ENCODE results near the gene LRP3. TPM values are rescaled to one million over a fixed set of nuclear protein-coding genes. Genes with fewer than 3 reads are reported as not detected.

Gene LRP3
- total RNA-seq, 6 donors from 2014 or later, result 8.2 to 29.7 (median 19.0) TPM

DNA sequence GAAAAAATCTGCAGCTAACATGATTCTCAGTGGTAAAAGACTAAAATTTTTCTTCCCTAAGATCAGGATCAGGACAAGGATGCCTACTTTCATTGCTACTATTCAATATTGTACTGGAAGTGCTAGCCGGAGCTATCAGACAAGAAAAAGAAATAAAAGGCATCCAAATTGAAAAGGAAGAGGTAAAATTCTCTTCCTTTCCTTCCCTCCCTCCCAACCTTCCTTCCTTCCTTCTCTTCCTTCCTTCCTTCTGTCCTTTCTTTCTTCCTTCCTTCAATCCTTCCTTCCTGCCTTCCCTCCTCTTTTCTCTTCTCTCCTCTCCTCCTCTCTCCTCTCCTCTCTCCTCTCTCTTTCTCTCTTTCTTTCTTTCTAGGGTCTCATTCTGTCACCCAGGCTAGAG, 26.7 kb upstream of the LRP3 start:
- H3K4me3 ChIP-seq, result no peak overlapping the region
- no peaks in the 10 kb centered on the region for H3K27me3 ChIP-seq
- no peak overlapping the region for H3K27ac ChIP-seq
- H3K36me3 ChIP-seq, result no peaks in the 10 kb centered on the region
- no peaks in the 10 kb centered on the region for H3K9me3 ChIP-seq
- TF ChIP-seq EP300 (IDR thresholded peaks at IDR 0.05), result no peak
- no peak for TF ChIP-seq POLR2A (IDR thresholded peaks at IDR 0.05)
- TF ChIP-seq CTCF (IDR thresholded peaks at IDR 0.05), result no peak
- 100% methylated on average over 1 of the region's 1 CpG for WGBS, 2 donors
- no peak for ATAC-seq (ENCODE audit: low FRiP score in 2 of 2)
- no peaks in the 10 kb centered on the region for H3K4me1 ChIP-seq
- DNase-seq, result no peak

- WGBS, 2 donors, result 84 to 94% methylated on average over 1 of the region's 1 CpG
- TF ChIP-seq EP300 (IDR thresholded peaks at IDR 0.05) (no peak), CTCF (IDR thresholded peaks at IDR 0.05) (no peak)
- H3K4me1 ChIP-seq, result peaks cover 0 to 4% (median 0%) of the 10 kb centered on the region in 4 donors
- H3K4me3 ChIP-seq, result no peak overlapping the region
- H3K36me3 ChIP-seq, result no peaks in the 10 kb centered on the region
- H3K27me3 ChIP-seq, result no peaks in the 10 kb centered on the region
- no peak for ATAC-seq (ENCODE audit: low FRiP score in 2 of 2)
- DNase-seq, result no peak
- H3K27ac ChIP-seq, result no peak overlapping the region
- H3K9me3 ChIP-seq, result no peaks in the 10 kb centered on the region
These were observed 25.6 kb upstream of the LRP3 start for GRCh38 chr19:33168528-33168927.

- H3K9me3 ChIP-seq, result no peaks in the 10 kb centered on the region
- H3K27ac ChIP-seq, result no peak overlapping the region
- peaks cover 6 to 15% (median 8%) of the 10 kb centered on the region in 4 donors for H3K4me1 ChIP-seq
- WGBS, 2 donors, result 100% methylated on average over 1 of the region's 1 CpG
- no peak for TF ChIP-seq POLR2AphosphoS5 (IDR thresholded peaks at IDR 0.05)
- H3K27me3 ChIP-seq, result no peaks in the 10 kb centered on the region
- DNase-seq (no peak), ATAC-seq (ENCODE audit: low FRiP score in 2 of 2) (no peak)
- H3K4me3 ChIP-seq, result no peak overlapping the region
- no peaks in the 10 kb centered on the region for H3K36me3 ChIP-seq
These were observed 22.8 kb upstream of the LRP3 start for GRCh38 chr19:33171222-33171795.

DNA sequence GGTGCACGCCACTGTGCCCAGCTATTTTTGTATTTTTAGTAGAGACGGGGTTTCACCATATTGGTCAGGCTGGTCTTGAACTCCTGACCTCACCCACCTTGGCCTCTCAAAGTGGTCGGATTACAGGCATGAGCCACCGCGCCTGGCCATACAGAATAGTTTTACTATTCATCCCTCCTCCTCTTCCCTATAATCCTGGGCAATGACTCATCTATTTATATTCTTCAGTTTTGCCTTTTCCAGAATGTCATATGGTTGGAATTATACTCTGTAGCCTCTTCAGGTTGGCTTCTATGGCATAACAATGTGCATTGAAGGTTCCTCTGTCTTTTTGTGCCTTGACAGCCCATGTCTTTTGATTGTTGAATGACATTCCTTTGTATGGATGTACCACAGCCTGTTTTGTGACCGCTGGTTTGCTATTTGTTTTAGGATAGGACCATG, 22.2 kb upstream of the LRP3 start:
- DNase-seq (no peak), ATAC-seq (ENCODE audit: low FRiP score in 2 of 2) (no peak)
- Histone ChIP-seq H3K4me3 (no peak overlapping the region), H3K27ac (no peak overlapping the region), H3K9me3 (no peaks in the 10 kb centered on the region), H3K27me3 (no peaks in the 10 kb centered on the region), H3K4me1 (peaks cover 6 to 16% (median 8%) of the 10 kb centered on the region in 4 donors), H3K36me3 (no peaks in the 10 kb centered on the region)
- 93 to 97% methylated on average over 6 of the region's 6 CpGs for WGBS, 2 donors
- TF ChIP-seq CTCF (IDR thresholded peaks at IDR 0.05) (no peak), EP300 (IDR thresholded peaks at IDR 0.05) (no peak), POLR2AphosphoS5 (IDR thresholded peaks at IDR 0.05) (no peak), POLR2A (IDR thresholded peaks at IDR 0.05) (no peak)

DNA sequence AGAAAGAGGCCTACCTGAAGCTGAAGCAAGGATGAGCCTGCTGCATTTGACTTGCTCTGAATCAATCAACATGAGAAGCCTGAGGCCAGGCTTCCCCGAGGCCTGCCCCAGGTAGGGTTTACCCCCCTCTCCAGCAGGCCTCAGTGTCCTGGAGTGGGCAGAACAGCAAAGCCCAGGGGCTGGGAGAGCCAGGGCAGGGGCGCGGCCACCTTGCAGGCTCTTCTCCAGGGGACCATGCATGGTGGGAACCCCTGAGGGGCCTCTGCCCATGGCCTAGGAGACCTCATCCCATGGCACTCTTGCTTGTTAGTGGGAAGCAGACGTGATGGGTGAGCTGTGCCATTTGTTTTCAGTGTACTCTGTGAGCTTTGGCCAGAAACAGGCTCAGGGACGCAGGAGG, 19.9 kb upstream of the LRP3 start:
- Histone ChIP-seq H3K9me3 (no peaks in the 10 kb centered on the region), H3K27me3 (no peaks in the 10 kb centered on the region), H3K4me3 (no peak overlapping the region), H3K36me3 (no peaks in the 10 kb centered on the region), H3K4me1 (peaks cover 16 to 28% (median 18%) of the 10 kb centered on the region in 4 donors), H3K27ac (no peak overlapping the region)
- ATAC-seq (ENCODE audit: low FRiP score in 2 of 2), result no peak
- 84 to 94% methylated on average over 3 to 5 of the region's 5 CpGs for WGBS, 2 donors
- TF ChIP-seq EP300 (IDR thresholded peaks at IDR 0.05), result no peak
- TF ChIP-seq CTCF (IDR thresholded peaks at IDR 0.05), result no peak
- no peak for TF ChIP-seq POLR2AphosphoS5 (IDR thresholded peaks at IDR 0.05)
- no peak for TF ChIP-seq POLR2A (IDR thresholded peaks at IDR 0.05)
- no peak for DNase-seq

Data from upper lobe of left lung (tissue), 6 donors.